GM18517 (cell line): Measurements from ENCODE around the gene NFASC.

Source experiments
- ATAC-seq: cut with Tn5 transposase; IDR thresholded peaks from one replicate; pipeline ENCODE4 v1.9.1; 2021; ENCODE audit warnings: mild to moderate bottlenecking, moderate library complexity; ENCODE audit not compliant: unreplicated experiment

NFASC gene

GRCh38 chr1:204870160-204870912 is at the start of gene NFASC:
Gene NFASC, plus strand, starts transcription at chr1:204870862. Its CDS starts 73,454 bp downstream, at chr1:204944316.
- ATAC-seq, result no peak

GRCh38 chr1:204821476-204821875 is 49.2 kb upstream of the NFASC start:
- no peak for ATAC-seq

DNA sequence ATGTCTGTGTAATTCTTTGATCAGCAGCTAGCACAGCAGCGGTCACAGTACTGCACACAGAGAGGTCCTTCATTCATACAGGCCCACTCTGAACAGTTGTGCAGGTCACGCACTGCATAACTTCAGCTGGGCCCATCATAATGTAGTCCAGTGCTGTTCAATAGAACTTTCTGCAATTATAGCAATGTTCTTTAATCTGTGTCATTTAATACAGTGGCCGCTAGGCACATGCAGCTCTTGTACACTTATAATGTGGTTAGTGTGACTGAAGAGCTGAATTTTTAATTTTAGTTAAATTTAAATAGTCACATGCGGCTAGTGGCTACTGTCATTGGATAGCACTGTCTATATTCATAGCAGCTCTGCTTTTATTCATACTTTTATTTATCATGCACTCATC is 48.7 kb upstream of the NFASC start:
- no peak for ATAC-seq

- no peak for ATAC-seq
Measured at GRCh38 chr1:204826970-204827369, 43.7 kb upstream of the NFASC start.

DNA sequence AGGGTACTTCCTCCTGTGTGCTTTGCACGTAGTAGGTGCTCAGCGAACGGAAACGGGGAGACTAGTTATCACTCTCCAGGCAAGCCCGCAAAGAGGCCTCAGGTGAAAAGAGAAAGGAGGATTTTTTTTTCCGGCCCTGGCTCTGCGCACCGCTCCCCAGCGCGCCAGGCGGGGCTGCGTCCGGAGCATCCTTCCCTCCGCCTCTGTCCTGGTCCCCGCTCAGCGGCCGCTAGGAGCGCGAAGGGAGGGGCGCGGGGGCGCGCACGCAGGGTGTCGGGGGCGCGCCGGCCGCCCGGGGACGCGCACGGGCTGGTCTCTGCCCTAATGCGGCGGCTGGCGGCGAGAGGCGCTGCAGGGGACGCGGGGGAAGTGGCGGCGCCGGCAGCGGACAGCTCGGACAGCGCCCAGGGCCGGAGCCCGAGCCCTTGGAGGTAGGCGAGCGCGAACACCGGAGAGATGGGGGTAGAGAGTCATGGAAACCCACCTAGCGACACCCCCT is 42.3 kb upstream of the NFASC start:
- no peak for ATAC-seq

DNA sequence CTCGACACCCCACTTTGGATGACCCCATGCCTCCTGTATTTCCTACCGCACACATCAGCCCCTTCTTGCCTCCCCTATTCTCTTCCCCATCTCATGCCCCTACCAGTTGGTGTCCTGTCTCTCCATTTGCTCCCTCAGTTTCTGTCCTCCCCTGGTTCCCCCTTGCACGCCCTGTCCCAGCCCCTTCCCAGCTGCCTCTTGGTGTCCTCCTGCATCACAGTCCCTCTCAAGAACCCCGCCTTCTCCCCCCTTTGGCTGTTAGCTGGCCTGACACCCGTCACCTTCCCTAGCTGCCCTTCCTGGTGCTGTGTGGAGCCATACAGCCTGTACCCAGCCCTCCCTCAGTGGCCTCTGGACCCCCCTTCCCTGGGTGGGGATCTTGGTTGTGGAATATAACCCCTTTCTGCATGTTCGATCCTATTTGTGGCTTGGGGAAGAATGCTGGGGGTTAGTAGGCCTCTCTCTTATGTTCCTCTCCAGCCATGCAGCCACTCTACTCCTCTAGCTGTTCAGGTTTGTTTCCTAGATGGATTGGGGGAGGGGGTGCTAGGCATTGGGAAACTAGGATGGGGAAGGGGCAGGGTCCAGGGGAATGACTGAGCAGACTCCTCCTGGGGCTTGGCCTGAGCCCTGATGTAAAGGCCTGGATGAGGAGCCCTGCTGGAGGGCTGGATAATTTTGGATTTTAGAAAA is 41.4 kb upstream of the NFASC start:
- no peak for ATAC-seq

GRCh38 chr1:204830747-204831146 is 39.9 kb upstream of the NFASC start:
- ATAC-seq, result no peak

DNA sequence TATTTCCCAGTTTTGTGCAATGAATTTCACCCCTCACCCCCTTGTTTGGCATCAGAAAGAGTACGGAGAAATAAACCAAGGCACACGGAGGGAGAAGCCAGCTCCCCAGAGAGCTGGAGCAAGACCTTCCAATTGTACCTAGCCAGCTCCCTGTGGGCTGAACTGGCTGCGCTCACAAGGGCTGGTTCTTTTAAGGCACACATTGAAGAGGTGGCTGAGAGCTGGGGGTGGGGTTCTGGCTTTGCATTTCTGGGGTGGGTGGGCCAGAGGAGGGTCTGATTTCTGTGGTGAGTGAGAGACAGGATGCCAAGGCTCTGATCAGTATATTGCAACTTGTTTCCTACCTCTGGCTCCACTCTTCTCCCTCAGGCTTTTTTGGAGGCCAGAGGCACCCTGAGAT is 39.5 kb upstream of the NFASC start:
- no peak for ATAC-seq

GRCh38 chr1:204834336-204834735 is 36.3 kb upstream of the NFASC start:
- ATAC-seq, result no peak

DNA sequence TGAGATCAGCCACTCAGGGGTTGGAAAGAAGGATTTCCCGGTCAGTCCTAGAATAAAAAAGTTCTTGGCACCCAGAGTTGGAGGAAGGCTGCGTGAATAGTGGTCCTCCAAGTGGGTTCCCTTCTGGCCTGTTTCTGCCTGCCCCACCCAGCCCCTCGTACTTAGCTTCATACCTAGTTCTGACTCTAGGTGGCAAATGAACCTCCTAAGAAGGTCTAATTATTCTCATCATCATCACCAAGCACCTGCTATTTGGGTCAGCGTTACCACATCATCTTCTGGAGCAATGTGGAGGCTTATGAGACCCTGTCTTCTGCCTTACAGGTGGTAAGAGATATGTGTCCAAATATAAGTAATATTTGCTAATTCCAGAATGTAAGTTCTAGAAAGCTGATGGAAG is 35.9 kb upstream of the NFASC start:
- no peak for ATAC-seq

DNA sequence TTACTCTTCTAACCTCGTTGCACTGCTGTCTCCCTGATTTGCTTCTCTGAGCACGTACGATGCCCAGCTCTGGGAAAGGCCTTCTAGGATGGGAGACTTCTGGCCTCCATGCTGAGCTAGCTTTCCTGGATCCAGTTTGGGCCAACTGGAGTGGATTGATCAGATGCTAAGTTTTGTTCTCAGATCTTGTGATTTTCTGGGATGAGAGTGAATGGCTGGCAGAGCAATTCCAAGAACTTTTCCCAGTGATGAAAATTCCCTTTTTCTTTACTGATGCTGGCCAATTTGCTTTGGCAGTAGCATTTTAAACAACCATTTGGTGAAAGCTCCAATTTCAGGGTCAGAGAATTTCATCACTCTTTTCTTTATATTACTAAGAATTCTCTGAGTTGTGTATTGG is 34.9 kb upstream of the NFASC start:
- ATAC-seq, result no peak

DNA sequence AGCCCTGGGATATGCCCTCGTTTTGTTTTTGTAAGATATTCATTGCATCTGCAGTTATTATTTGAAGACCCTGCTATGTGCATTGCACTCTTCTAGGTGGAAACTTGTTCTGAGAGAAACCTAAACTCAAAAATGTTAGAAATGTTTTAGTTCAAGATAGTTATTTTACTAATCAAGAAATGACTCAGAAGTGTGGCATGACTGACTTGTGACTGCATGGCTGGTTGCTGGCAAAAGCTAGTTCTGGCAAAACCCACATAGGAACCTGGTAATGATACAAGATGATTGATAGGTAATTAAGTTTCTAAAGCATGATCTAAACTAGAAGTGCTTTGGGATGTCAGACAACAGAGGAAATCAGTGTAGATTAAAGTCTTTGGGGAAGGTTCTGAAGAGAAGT is 33.8 kb upstream of the NFASC start:
- no peak for ATAC-seq

GRCh38 chr1:204837440-204838084 is 33.1 kb upstream of the NFASC start:
- ATAC-seq, result no peak

- no peak for ATAC-seq
Measured at GRCh38 chr1:204841316-204841715, 29.3 kb upstream of the NFASC start.

GRCh38 chr1:204841798-204842197 is 28.9 kb upstream of the NFASC start:
- ATAC-seq, result no peak

GRCh38 chr1:204842369-204842768 is 28.3 kb upstream of the NFASC start:
- ATAC-seq, result no peak

- no peak for ATAC-seq
Measured at GRCh38 chr1:204842892-204843291, 27.8 kb upstream of the NFASC start.

DNA sequence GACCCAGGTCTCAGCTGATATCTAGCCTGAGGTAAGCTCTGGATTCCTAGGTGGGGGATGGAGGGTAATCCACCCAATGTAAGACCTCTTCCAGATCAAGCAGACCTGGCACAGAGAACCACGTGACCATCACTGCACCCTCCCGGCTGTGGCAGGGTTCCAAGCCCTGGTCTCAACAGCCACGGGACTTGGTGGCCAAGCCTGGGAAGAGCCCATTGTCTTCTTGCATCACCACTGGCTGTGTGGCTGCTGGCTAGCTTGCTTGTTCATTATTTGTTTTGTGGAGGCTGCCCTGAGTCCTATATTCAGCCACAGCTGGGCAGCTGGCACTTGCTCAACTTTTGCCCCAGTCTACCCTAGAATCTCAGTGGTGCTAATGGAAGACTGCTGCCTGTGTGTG is 24.1 kb upstream of the NFASC start:
- no peak for ATAC-seq

DNA sequence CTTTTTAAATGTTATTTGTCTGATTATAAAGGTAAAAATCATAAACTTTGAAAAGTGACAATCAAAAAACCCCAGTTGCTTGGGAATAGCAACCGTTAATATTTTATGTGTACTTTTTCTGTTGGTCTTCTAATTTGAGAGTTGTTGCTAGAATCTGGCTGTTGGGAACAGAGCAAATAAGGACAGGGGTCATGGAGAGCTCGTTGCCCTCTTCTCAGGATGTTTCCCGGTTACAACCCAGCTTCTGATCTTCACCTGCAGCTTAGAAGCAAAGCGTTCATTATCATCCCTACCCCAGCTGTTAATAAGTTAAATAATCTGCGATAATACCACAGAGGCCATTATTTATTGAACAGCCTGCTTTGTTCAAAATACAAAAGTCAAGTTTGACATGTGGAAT is 22.1 kb upstream of the NFASC start:
- no peak for ATAC-seq

DNA sequence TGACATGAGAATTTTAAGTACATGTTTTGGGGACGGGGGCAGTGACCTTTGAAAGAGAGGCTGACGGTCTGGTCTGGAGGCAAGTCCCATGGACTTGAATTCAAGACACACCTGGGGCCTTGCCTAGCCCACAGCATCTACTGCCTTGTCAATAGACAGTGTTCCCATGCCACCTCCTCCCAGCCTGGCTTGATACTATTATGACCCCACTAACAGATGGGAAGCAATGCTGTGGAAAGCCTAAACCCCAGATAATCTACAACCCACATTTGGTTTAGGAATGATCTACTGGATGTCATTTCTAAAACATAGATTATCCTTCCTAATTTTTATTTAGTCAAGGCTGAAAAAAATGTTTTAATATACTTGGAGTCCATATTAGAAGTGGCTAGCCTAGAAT is 17.8 kb upstream of the NFASC start:
- no peak for ATAC-seq

DNA sequence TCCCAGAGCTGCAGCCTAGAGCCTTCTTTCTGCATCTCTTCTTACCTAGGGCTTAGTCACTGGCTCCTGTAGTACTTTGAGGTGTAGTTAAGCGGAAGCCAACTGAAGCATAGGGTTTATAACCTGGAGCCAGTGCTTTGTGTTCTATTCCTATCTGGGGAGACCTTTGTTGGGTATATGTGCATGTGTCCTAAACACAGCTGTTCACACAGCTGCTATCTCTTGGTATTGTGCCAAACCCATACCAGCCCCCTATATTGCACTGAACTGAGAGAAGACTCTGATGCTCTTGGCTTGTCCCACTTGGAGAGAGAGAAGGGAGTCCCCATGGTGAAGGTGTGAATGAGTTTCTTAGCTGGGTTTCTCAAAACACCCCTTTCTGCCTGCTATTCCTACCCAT is 17.2 kb upstream of the NFASC start:
- ATAC-seq, result no peak

DNA sequence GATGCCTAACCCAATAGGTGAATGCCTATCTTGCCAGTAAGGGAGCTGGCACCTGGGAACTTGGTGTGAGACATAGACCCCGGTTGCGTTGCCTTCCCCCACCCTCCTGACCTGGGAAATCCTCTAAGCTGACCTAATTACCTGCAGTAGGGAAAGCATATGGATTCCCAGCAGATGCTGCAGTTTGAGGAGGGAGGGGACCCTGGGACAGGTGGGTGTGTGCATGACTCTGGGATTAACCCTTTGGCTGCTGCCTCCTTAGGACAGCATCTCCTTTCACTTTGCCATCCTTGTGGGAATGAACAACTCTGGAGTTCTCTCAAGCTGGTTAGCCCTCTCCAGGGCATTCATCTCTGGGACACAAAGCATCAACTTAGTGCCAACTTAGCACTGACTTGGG is 16.4 kb upstream of the NFASC start:
- no peak for ATAC-seq
